ENCODE data around the gene KHSRP.

KHSRP gene, protein sequence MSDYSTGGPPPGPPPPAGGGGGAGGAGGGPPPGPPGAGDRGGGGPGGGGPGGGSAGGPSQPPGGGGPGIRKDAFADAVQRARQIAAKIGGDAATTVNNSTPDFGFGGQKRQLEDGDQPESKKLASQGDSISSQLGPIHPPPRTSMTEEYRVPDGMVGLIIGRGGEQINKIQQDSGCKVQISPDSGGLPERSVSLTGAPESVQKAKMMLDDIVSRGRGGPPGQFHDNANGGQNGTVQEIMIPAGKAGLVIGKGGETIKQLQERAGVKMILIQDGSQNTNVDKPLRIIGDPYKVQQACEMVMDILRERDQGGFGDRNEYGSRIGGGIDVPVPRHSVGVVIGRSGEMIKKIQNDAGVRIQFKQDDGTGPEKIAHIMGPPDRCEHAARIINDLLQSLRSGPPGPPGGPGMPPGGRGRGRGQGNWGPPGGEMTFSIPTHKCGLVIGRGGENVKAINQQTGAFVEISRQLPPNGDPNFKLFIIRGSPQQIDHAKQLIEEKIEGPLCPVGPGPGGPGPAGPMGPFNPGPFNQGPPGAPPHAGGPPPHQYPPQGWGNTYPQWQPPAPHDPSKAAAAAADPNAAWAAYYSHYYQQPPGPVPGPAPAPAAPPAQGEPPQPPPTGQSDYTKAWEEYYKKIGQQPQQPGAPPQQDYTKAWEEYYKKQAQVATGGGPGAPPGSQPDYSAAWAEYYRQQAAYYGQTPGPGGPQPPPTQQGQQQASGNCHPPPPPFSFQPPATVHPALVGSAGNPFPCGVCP

DNA sequence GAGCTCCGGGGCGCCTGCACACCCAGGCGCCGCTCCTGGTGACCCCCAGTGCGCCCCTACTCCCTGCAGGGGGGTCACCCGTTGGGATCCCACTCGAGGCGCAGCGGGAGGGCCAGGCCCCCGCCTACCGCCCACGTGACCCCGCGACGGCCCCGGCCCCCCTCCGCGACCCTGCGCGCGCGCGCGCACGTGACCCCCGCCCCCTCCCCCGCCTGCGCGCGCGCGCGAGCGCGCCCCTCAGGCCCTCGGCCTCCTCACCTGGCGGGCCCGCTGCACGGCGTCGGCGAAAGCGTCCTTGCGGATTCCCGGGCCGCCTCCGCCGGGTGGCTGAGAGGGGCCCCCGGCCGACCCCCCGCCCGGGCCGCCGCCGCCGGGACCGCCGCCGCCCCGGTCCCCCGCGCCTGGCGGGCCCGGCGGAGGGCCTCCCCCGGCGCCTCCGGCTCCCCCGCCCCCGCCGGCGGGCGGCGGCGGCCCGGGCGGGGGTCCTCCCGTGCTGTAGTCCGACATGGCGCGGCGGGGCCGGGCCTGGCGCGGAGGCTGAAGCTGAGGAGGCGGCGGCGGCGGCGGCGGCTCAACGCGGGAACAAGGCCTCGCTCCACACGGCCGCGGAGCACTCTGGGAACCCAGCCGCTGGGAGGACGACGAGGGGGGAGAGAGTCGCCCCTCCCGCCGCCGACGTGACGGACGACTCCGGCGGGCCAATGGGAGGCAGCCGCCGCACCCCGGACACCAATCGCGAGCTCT, at the start of gene KHSRP:
Gene KHSRP (minus strand): TSS at position 617 of the 744 bp plus-strand sequence. CDS start 110 bp downstream, at position 507.
- DNase-seq, result no peak

DNA sequence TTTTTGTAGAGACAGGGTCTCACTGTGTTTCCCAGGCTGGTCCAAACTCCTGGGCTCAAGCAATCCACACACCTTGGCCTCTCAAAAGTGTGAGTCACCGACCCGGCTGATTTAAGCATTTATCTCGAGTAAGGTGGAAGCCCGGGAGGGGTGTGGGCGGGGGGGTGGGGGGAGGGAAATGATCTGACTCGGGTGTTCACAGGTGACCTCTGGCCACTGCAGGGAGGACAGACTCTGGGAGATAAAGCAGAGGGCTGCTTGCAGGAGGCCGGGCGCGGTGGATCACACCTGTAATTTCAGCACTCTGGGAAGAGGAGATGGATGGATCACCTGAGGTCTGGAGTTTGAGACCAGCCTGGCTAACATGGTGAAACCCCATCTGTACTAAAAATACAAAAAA, 49.0 kb upstream of the KHSRP start:
- no peak for DNase-seq

DNA sequence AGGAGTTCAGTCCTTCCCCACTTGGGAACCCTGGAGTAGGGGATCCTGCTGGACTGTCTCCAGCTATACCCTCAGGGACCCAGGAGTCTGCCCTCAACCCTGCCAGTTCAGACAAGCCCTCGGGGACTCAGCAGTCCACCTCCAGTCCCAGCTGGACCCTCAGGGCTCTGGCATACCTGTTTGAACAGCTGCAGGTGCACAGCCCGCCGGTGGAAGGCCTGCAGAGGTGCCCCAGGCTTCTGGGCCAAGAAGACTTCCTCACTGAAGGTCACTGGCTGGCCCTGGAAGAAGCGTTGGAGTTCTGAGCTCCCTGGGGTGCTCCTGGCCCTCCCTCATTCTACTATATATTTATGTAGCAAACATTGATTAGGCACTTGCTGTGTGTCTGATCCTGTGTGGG, 48.1 kb upstream of the KHSRP start:
- no peak for DNase-seq

DNA sequence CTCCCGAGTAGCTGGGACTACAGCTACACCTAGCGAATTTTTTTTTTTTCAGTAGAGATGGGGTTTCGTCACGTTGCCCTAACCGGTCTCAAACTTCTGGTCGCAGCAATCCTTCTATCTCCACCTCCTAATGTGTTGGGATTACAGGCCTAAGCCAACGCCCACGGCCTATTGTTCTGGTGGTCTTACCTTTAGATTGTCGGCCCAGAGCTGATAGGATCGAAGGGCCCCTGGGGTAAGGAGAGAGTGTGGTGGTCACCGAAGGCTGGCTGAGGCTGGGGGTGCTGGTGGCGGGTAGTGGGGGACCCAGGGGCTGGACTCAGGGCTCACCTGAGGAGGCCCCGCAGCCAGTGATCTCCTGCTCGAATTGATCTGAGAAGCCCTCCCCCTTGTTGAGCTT, 46.5 kb upstream of the KHSRP start:
- no peak for DNase-seq

DNA sequence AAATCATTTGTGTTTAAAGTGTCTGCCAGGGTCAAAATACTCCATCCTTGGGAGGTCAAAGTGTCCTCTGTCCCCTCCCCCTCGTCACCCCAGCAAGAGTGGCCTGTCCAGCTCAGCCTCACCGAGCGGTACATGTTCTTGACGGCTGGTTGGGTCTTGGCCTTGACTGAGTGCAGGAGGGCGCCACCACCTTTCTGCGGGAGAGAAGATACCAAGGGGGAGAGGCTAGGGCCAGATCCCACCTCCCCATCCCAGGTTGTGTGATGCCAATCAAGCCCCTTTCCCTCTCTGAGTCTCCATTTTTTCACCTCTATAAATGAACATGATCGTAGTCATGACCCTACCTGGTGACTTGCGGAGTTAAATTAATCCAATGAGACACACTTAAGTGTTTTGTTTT, 45.6 kb upstream of the KHSRP start:
- no peak for DNase-seq

DNA sequence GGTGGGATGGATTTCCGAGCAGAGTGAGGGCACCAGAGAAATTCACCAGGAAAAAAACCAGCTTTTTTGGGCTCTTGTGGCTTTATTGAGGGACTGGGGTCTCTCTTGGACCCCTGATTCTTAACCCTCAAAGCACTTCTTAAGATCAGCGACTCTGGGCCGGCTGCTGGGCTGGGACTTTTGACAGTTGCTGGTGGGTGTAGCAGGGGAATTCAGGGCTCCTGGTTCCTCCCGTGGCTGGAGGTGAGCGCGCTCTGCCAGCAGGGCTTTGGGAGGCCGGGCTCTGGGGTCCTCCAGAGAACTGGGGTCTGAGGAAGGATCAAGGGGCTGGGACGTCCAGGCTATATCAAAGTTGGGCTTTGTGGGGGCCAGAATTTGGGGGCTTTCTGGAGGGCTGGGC, 42.8 kb upstream of the KHSRP start:
- DNase-seq, result no peak

DNA sequence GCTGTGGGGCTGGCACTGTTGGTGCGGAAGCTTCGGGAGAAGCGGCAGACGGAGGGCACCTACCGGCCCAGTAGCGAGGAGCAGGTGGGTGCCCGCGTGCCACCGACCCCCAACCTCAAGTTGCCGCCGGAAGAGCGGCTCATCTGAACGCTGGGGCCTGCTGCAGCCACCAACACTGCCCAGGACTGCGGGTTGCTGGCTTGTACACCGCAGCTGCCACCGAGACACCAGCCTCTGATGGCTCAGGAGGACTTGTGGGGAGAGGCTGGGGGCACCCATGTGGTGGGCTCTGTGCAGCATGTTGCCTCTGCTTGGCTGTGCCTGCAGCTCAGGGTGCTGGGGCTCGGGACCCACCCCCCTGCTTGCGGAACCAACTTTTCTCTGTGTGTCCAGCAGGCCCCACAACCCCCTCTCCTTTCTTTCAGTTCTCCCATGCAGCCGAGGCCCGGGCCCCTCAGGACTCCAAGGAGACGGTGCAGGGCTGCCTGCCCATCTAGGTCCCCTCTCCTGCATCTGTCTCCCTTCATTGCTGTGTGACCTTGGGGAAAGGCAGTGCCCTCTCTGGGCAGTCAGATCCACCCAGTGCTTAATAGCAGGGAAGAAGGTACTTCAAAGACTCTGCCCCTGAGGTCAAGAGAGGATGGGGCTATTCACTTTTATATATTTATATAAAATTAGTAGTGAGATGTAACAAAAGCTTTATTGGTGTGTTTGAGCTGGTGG, 42.1 kb upstream of the KHSRP start:
- no peak for DNase-seq

DNA sequence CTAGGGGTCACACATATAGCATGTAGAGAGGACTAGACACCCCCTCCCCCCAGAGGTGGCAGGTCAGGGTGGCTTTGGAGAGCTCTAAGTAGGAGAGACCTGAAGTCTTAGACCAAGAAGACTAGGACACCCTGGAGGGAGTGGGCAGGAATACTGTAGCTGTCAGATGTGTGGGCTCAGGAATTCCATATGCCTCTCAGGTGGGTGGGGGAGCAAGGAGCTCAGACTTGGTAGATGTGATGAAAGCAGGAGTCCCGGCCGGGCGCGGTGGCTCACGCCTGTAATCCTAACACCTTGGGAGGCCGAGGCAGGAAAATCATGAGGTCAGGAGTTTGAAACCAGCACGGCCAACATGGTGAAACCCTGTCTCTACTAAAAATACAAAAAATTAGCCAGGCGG, 41.1 kb upstream of the KHSRP start:
- no peak for DNase-seq

DNA sequence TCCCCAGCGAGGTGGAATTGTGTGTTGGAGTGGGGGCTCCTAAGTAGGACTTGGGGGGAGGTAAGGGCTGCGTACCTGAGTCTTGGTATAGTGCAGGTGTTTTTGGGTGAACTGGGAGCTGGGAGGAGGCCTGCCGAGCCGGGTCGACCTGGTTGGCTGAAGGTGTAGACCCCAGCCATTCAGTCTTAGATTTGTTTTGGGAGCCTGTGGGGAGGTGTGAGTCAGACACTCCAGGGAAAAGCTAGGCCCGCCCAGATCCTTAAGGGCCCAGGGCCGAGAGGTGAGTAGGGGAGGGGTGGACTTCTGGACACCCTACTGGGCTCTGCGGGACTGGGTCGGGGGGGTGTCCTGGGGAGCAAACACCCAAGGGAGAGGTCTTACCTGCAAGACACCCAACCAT, 40.4 kb upstream of the KHSRP start:
- no peak for DNase-seq

DNA sequence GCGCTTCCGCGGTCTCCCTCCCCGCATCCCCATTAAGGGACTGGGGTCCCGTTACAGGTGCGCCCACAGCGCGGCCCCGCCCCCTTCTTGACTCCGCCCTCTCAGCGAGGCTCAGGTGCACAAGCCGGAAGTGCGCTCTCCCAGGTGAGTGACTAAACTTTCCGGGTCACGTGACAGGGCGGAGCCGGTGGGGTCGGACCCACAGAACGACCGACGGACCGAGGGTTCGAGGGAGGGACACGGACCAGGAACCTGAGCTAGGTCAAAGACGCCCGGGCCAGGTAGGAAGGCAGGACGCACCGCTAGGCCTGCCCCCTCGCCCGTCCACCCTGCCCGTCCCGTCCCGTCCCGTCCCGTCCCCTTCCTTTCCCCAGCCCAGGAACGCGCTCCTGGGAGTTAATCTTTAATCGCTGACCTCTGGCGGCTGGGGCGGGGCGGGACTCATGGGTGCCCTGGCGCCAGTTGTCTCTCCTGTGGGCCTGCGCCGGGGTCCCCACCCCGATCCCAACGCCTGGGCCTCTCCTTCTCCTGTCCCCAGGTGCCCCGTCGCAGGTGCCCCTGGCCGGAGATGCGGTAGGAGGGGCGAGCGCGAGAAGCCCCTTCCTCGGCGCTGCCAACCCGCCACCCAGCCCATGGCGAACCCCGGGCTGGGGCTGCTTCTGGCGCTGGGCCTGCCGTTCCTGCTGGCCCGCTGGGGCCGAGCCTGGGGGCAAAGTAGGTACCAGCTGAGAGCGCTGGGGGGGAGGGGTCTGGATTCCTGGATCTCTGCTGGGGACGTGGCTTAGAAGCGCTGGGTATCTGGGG, 39.7 kb upstream of the KHSRP start, which contains the start of gene CRB3:
Gene CRB3 (plus strand): TSS at position 202 of the 804 bp plus-strand sequence. CDS start 431 bp downstream, at position 633.
- peak in 1 of 2 experiments; percentile 46 for DNase-seq

DNA sequence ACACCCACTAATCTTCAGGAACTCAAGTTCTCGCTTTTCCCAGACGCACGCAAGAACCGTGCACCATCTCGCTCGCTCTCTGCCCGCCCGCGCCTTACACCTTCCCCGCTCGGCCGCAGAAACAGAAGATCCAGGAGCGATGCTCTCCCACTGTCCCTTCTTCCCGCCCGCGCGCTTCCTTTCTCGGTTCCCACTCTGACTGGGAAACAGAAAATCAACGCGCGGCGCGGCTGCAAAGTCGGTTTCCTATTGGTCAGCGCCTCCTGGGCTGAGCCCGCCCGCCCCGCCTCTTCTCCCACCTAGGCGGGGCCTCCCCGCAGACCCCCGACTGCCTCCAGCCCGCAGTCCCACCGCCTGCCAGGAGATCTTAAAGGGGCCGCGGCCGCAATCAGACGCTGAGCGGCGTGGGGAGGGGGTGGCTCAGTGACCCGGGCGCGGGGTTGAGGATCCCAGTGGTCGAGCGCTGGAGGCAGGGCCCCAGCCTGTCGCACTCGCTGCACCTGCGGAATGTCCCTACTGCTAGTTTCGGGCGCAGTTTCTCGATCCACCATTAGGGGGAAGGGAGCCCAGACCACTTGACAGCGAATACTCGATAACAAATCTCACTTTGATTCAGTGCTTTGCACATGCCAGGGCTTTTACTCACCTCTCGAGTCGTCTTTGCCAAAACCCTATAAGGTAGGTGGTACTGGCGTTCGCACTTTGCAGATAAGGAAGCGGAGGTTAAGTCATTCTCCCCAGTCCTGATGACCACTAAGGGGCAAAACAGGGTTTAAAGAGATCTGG, 35.7 kb upstream of the KHSRP start:
- peak; percentile 94 to 98 for DNase-seq

DNA sequence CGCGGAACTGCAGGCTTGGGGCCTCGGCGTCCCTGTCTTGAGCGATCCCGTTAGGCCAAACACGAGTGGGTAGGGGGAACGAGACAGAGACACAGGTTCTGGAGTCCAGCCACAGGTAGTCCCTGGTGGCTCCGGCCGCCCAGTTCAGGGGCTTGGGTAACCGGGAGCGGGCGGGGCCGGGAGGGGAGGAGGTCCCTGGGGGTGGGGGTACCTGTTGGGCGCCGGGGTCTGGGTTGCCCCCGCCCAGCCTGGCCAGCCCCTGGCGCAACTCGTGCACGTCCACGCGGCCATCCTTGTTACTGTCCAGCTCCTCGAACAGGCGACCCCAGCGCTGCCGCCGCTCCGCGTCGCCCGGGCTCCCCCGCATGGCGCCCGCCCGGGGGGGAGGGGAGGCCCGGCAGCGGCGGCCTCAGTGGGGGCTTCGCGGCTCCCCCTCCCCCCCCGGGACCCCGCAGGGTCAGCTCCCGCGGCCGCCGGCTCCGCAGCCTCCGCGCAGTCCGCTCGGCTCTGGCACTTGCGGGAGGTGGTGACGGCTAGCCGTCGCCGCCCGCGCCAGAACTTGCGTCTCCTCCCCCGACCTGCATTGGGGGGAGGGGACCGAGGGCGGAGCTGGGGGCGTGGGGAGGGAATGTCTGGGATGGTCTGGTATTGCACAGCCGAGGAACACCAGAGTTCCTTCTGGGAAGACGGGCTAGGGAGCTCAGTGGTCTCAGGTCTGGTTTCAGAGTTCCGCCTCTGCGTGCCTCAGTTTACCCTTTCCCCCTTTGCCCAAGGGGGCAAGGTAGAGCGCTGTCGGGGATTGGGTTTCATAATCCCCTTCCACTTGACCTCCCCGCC, 34.9 kb upstream of the KHSRP start, which contains the start of gene SLC25A23:
Gene SLC25A23 (minus strand): TSS at position 531 of the 837 bp plus-strand sequence. CDS start 164 bp downstream, at position 367.
- peak; percentile 60 to 69 for DNase-seq

DNA sequence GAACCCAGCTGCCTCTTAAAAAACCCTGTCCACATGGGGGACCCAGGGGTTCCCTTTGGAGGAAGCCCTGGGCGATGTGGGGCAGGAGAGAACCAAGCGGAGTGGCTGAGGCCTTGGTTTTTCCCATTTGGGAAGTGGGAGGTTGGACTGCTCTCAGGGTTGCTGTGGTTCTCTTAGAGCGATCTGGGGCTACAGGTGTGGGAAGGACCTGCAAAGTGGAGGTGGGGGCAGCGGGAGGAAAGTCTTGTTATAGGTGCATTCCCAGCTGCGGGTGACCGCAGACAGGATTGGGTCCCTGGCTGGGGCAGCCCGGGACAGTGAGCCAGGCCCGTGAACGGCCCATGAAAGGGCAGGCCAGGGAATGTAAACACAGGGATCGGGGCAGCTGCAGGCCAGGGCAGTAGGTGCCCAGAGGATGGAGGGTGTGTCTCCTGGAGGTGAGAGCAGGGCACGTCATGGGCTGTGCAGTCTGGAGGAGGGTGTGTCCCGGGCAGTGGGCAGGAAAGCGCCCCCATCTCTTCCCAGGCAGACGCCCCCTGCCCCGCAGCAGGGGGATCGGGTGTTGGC, 34.2 kb upstream of the KHSRP start:
- no peak for DNase-seq

DNA sequence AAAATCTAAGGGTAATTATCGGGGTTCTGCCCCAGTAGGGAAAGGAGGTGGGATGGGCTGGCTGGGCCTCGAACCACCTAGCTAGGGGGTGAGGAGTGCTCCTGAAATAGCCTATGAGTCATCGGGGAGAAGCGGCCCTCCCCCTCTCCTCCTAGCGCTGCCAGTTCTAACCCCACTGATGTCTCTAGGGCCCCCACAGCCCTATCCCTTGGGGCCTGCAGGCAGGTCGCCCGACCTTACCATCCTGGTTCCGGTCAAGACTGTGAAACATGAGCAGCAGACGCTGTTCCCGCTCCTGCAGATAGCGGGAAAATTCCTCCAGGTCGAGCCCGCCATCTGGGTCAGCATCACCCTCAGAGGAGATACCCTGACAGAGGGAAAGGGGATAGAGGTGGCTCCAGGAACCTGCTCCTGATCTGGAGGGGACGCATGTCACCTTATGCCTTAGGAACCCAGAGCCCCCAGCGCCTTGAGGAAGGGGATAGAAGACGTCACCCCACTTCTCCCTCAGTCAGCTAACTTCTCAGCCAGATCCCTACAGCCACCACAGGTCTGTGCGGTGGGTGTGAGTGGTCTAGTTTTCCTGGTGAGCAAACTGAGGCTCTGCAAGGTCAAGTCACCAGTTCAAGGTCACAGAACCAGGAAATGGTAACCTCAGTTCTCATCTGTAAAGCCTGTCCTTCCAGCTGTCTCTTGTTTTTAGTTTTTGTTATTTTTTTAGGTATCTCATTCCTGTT, 33.5 kb upstream of the KHSRP start:
- no peak for DNase-seq

DNA sequence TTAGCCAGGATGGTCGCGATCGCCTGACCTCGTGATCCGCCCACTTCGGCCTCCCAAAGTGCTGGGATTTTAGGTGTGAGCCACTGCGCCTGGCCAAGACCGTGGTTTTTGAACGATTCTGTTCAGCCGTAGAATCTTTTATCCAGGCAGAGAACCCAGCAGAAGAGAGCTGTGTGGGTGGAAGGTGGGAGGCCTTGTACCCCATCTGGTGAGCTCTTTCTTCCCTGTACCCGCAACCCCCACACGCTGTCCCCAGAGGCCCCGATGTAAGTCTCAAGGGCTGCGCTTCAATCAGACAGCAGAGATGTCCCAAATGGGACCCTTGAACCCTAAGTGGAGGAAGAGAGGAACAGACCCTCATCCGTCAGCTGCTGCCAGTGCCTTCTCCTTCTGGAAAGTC, 31.3 kb upstream of the KHSRP start:
- no peak for DNase-seq

DNA sequence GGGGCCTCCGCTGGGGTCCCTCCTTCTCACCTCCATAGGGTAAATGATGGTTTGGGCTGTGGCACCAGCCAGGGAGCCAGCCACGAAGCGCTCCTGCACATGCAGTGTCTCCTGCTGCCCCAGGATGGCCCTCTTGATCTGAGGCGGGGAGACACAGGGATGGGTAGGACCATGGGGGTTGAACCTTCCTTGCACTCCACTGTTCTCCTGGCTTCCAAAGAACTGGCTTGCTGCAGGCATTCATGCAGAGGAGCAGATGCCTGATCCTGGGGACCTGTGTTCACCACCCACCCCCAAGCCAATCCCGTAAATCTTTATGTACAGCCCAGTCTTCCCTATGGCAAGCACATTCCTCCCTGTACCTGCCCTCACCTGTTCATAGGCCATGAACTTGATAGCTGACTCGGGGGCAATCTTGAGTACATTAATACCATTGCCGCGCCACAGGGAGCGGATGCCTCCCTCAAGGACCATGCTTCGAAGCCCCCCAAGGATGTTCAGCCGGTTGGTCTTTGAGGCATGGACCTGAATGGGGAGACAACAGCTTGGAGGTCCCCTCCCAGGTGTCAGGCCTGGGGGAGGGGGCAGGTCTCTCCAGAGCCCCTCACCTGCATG, 29.4 kb upstream of the KHSRP start:
- DNase-seq, result no peak

DNA sequence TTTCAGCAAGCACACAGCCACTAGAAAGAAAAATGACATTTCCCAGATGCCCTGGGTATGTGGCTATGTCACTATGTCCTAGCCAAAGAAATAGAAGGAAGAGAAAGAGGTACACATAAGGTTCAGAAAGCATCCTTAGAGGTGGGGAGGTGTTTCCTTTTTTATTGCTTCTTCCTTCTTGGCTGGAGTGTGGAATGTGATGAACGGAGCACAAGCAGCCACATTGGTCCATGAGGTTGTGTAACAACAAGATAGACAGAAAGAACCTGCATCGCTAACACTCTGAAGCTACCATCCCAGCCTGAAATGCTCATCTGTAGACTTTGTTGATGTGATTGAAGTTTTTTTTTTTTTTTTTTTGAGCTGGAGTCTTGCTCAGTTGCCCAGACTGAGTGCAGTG, 28.3 kb upstream of the KHSRP start:
- DNase-seq, result no peak

DNA sequence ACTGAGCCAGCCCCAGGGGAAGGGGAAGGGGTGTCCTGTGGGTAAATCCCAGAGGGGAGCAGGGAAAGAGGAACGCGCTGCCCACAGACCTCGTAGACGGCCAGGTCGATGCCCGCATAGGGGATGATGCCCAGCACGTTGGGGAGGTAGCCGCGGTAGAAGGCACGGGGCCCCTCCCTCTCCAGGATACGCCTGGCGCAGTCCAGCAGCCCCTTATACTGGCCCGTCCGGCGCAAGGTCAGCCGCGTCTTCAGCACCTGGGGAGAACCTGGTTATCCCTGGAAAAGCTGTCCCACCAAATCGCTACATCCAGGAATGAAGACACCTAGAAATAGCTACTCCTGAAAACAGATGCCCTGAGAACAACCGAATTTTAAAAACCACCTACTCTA, 27.6 kb upstream of the KHSRP start:
- DNase-seq, result no peak
